Osteoblast (primary cell): ENCODE measurements around the gene TMEM258. TPM values are rescaled to one million over a fixed set of nuclear protein-coding genes. Genes with fewer than 3 reads are reported as not detected.

Experiments
- DNase-seq: peaks from one replicate; pipeline ENCODE4 v3.0.0; 2011; ENCODE audit warnings: low spot score, mixed read lengths; ENCODE audit not compliant: insufficient read length; ENCODE audit errors: missing footprints
- H2AFZ ChIP-seq: 2 replicates; pipeline ENCODE4 v1.6.0; 2011; ENCODE audit warnings: mild to moderate bottlenecking, low read length
- H3K27ac ChIP-seq: 2 replicates; pipeline ENCODE4 v1.5.1; 2011; ENCODE audit warnings: mild to moderate bottlenecking, low read depth, low read length, moderate library complexity
- H3K27me3 ChIP-seq: 2 replicates; pipeline ENCODE4 v1.6.0; 2012; ENCODE audit warnings: mild to moderate bottlenecking, control low read depth, inconsistent platforms, low read length, moderate library complexity; ENCODE audit not compliant: insufficient read depth
- H3K36me3 ChIP-seq: 2 replicates; pipeline ENCODE4 v1.5.1; 2011; ENCODE audit warnings: mild to moderate bottlenecking, low read length, control low read depth, moderate library complexity; ENCODE audit not compliant: insufficient read depth
- H3K4me1 ChIP-seq: 2 replicates; pipeline ENCODE4 v1.5.1; 2011; ENCODE audit warnings: mild to moderate bottlenecking, low read length, control low read depth, moderate library complexity; ENCODE audit not compliant: insufficient read depth
- H3K4me2 ChIP-seq: 2 replicates; pipeline ENCODE4 v1.6.0; 2011; ENCODE audit warnings: mild to moderate bottlenecking, low read length; ENCODE audit not compliant: insufficient read depth
- H3K4me3 ChIP-seq: fragments of 200-600 bp; sonication (generic); 3 replicates; pipeline ENCODE4 v1.5.1; 2012; ENCODE audit warnings: mild to moderate bottlenecking, low read length, inconsistent platforms; ENCODE audit not compliant: insufficient read depth
- H3K79me2 ChIP-seq: 2 replicates; pipeline ENCODE4 v1.6.0; 2012; ENCODE audit warnings: mild to moderate bottlenecking, low read length, control low read depth, inconsistent platforms; ENCODE audit not compliant: insufficient read depth
- H3K9me3 ChIP-seq: 2 replicates; pipeline ENCODE4 v1.5.1; 2011; ENCODE audit warnings: low read depth, low read length, control low read depth
- H4K20me1 ChIP-seq: 2 replicates; pipeline ENCODE4 v1.6.0; 2012; ENCODE audit warnings: mild to moderate bottlenecking, low read length, control low read depth; ENCODE audit not compliant: insufficient read depth
- total RNA-seq: library from RNA; depleted of rRNA; stranded (reverse); fragments of >200 nt; gene quantifications from 2 replicates; pipeline ENCODE4 v1.2.3, GENCODE V29; 2012
- TF ChIP-seq, protein P1 (sequence below): IDR thresholded peaks from 2 replicates; pipeline ENCODE4 v1.5.1; 2011; ENCODE audit warnings: mild to moderate bottlenecking, low read depth, low read length, moderate library complexity; ENCODE audit errors: extremely low read depth

The TMEM258 gene
- total RNA-seq, 1 donor, result 63.3 TPM

DNA sequence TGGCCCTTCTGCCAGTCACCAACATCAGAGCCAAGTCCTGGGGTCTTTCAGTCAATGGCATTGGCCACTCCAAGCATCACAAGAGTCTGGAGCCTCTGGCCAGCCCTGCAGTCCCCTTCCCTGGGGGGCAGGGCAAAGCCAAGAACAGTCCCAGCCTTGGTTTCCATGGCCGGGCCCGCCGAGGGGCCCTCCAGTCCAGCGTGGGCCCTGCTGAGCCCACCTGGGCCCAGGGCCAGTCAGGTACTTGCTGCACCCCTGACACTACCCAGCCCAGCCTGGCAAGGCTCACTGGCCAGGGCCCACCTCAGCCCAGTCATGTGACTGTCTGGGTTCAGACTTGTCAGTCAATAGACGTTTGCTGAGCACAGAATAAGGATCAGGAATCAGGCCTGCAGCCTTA lies 10.8 kb downstream of the TMEM258 start:
- peaks cover 10% of the 10 kb centered on the region for H3K36me3 ChIP-seq
- TF ChIP-seq, protein P1, sequence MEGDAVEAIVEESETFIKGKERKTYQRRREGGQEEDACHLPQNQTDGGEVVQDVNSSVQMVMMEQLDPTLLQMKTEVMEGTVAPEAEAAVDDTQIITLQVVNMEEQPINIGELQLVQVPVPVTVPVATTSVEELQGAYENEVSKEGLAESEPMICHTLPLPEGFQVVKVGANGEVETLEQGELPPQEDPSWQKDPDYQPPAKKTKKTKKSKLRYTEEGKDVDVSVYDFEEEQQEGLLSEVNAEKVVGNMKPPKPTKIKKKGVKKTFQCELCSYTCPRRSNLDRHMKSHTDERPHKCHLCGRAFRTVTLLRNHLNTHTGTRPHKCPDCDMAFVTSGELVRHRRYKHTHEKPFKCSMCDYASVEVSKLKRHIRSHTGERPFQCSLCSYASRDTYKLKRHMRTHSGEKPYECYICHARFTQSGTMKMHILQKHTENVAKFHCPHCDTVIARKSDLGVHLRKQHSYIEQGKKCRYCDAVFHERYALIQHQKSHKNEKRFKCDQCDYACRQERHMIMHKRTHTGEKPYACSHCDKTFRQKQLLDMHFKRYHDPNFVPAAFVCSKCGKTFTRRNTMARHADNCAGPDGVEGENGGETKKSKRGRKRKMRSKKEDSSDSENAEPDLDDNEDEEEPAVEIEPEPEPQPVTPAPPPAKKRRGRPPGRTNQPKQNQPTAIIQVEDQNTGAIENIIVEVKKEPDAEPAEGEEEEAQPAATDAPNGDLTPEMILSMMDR, result no peak
- no peak overlapping the region for H3K4me3 ChIP-seq

DNA sequence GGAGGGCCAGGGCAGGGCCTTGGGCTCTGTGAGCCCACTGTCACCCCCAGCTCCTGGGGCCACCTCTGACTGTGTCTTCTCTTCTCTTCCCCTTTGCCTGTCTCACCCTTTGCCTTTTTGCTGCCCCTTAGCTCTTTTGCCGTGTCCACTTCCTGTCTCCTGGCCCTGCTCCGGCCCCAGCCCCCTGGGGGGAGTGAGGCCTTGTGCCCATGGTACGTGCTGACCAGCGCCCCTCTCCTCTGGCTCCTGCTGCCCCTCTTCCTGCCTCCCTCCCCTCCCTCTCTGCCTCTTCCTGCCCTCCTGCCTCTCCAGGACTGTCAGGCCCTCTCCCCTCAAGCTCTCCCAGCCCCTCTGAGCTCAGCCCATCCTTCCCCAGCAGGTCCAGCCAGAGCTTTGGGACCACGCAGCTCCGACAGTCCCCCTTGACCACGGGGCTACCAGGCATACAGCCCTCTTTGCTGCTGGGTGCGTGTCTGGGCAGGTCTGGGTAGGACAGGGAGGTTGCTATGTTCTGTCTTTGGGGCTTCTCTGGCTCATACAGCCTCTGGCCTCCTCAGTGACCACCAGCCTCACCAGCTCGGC lies 11.7 kb downstream of the TMEM258 start:
- H3K4me2 ChIP-seq, result no peak overlapping the region
- no peak overlapping the region for H3K4me3 ChIP-seq
- no peaks in the 10 kb centered on the region for H3K9me3 ChIP-seq
- no peak overlapping the region for H3K27ac ChIP-seq
- H4K20me1 ChIP-seq, result no peaks in the 10 kb centered on the region
- DNase-seq, result no peak
- no peak overlapping the region for H2AFZ ChIP-seq
- TF ChIP-seq, protein P1, result no peak
- no peaks in the 10 kb centered on the region for H3K27me3 ChIP-seq
- H3K79me2 ChIP-seq, result no peaks in the 10 kb centered on the region
- H3K36me3 ChIP-seq, result peaks cover under 1% of the 10 kb centered on the region
- H3K4me1 ChIP-seq, result no peaks in the 10 kb centered on the region

More for the DNA sequence above, 10.8 kb downstream of the TMEM258 start:
- Histone ChIP-seq H4K20me1 (no peaks in the 10 kb centered on the region), H3K4me2 (no peak overlapping the region), H3K9me3 (no peaks in the 10 kb centered on the region), H3K4me1 (no peaks in the 10 kb centered on the region), H3K79me2 (no peaks in the 10 kb centered on the region), H3K27me3 (no peaks in the 10 kb centered on the region), H3K27ac (no peak overlapping the region), H2AFZ (no peak overlapping the region)
- no peak for DNase-seq

- peak; percentile 88 for DNase-seq
- H3K4me1 ChIP-seq, result no peaks in the 10 kb centered on the region
- no peaks in the 10 kb centered on the region for H3K79me2 ChIP-seq
- no peaks in the 10 kb centered on the region for H3K27me3 ChIP-seq
- no peak overlapping the region for H3K27ac ChIP-seq
- H3K4me2 ChIP-seq, result no peak overlapping the region
- no peak overlapping the region for H3K4me3 ChIP-seq
- no peaks in the 10 kb centered on the region for H3K36me3 ChIP-seq
- H4K20me1 ChIP-seq, result no peaks in the 10 kb centered on the region
- TF ChIP-seq, protein P1, result no peak
- no peak overlapping the region for H2AFZ ChIP-seq
- no peaks in the 10 kb centered on the region for H3K9me3 ChIP-seq
These were observed 12.5 kb downstream of the TMEM258 start for GRCh38 chr11:61779666-61780525.
